HG03045 (cell line): Measurements from ENCODE around the gene MAST4.
"Not testable (repeated sequence)": the region's sequence is repeated elsewhere in the genome, so short reads cannot be mapped to it uniquely, and the experiment has no call there.

ENCODE experiments used
- ATAC-seq: cut with Tn5 transposase; IDR thresholded peaks from one replicate; pipeline ENCODE4 v1.9.1; 2021; ENCODE audit warnings: mild to moderate bottlenecking, moderate library complexity; ENCODE audit not compliant: unreplicated experiment

MAST4 gene

GRCh38 chr5:66741394-66741793 lies 145.2 kb downstream of the MAST4 start:
- no peak for ATAC-seq

- no peak for ATAC-seq
Observed at GRCh38 chr5:66742083-66742895, 146.1 kb downstream of the MAST4 start.

DNA sequence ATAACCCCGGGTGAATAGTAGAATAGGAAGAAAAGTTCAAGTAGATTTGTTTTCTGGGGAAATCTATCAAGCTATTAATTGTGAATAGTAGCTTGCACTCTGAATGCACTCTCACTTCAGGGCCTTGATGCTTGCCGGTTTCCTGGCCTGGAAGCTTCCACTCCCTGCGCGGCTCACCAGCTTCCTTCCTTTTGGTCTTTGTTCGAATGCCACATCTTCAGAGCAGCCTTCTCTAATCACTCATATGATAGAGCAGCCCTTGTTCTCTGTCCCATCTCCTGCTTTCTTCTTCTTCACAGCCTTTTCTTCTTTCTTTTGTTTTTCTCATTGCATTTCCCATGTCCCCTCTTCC lies 146.7 kb downstream of the MAST4 start:
- ATAC-seq = no peak

GRCh38 chr5:66743344-66743743 lies 147.2 kb downstream of the MAST4 start:
- ATAC-seq = no peak

GRCh38 chr5:66744040-66744439 lies 147.8 kb downstream of the MAST4 start:
- ATAC-seq = no peak

DNA sequence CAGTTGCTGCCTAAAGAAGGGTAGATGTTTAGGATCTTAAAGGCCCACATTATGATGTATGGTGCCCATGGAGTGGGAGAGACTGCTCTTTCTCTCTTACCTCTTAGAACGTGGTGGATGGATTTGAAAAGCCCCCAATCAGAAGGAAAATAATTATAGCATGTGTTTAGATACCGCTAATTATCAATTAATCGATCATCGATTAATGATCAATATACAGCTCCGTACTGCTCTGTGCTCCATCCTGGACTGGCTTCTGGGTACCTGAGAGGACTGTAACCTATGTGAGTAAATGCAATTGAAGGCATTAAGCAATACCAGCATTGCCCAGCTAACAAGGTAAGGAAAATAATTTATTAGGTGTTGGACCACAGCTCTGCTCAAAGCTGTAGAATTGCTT lies 149.1 kb downstream of the MAST4 start:
- ATAC-seq = no peak

DNA sequence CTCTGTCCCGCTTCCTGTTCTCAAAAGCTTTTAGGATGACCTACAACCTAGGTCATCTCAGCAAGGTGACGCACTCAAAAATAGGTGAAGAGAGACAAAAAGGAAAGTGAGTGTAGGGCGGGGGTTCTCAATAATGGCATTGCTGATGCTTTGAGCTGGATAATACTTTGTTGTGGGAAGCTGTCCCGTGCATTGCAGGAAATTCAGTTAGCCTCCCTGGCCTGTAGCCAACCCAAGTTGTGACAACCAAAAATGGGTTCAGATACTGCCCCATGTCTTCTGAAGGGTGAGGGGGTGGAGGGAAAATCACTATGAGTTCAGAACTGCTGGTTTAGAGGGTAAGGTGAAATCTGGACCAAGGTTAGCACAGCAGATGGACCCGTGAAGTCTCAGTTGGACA lies 151.4 kb downstream of the MAST4 start:
- ATAC-seq = no peak

DNA sequence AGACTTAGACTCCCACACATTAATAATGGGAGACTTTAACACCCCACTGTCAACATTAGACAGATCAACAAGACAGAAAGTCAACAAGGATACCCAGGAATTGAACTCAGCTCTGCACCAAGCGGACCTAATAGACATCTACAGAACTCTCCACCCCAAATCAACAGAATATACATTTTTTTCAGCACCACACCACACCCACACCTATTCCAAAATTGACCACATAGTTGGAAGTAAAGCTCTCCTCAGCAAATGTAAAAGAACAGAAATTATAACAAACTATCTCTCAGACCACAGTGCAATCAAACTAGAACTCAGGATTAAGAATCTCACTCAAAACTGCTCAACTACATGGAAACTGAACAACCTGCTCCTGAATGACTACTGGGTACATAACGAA lies 156.5 kb downstream of the MAST4 start:
- not testable (repeated sequence) for ATAC-seq

DNA sequence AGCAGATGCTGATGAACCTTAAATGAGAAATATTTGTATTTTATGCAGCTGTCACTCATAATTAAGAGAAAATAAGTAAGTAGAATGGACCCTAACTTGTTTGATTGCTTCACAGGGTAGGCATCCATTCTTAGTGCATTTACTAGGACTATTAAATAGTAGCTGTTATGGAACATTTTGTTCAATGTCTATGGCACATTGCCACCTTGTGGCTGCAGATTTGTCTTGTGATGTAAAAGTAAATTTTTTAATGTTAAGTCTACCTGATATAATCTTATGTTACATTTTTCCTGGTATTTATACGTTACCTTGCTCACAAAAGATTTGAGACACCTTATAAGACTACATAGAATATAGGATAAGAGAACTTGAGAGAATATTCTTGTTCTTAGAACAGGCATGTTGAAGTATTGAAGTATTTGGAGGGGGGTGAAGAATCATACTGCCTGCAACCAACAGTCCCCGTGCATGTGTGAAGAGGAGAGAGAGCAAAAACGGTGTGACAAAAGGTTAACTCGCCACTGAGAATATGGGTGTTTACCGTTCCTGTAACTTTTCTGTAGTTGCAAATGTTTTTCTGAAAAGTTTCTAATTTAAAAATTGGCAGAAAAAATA lies 161.1 kb downstream of the MAST4 start:
- ATAC-seq = no peak

DNA sequence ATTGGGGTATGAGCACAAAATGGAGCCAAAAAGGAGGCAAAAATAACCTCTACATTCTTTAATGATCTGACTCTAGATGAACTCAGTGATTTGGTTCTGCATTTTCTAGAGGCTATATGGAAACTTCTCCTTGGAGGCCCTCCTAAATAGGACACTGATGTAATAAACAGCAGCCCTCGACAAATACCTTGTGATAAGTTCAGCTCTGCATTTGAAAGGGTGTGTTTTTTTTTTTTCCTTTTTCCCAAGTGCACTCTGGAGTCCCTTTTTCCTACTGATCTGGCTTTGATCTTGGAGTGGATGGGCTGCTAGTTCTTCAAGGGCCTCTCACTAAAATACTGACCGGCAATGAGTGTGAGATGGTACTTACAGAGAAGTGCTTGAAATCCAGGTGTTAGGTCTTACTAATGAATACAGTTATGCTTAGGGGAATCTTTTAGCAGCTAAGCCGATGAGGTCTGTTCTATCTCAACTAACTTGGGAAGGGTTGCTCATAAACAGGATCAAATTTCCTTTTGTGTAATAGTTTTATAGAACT lies 161.7 kb downstream of the MAST4 start:
- no peak for ATAC-seq

GRCh38 chr5:66769030-66769733 lies 173.0 kb downstream of the MAST4 start:
- ATAC-seq = no peak

DNA sequence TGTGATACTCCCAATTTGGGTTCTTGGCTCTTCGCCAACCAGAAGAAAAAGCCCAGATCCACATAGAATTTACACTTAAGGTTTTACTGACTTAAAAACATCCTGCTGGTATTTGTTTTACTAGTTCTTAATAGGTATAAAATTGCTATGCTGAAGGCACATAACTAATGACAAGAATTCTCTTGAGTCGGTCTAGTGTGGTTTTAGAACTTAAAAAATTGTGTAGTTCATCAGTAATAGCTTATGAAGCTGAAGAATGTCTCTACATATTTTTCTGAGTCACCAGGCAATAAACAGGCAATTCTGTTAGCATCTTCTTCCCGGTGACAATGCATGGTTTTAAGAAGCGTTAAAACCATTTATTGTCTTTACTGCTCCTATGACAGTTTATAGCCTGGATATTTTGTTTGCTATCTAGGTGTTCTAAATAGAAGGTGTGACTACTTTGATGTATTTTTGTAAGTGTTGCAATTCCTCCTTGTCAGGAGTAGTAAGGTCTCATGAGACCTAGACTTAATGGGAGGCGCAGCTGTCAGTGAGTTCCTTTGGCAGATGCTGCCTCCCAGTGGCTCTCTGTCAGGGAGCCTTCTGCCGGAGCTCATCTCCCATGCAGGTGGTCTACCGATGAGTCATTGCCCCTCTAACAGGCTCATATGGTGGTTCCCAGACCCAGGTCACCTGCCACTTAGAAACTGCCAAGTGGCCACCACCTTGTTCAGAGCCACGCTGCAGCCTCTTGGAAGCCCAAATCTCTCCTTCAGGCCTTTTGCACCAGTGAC lies 173.8 kb downstream of the MAST4 start:
- ATAC-seq = no peak

GRCh38 chr5:66777868-66778267 lies 181.7 kb downstream of the MAST4 start:
- no peak for ATAC-seq

GRCh38 chr5:66779528-66779927 lies 183.3 kb downstream of the MAST4 start:
- no peak for ATAC-seq

GRCh38 chr5:66788556-66788955 lies 192.4 kb downstream of the MAST4 start:
- no peak for ATAC-seq

GRCh38 chr5:66789434-66789833 lies 193.2 kb downstream of the MAST4 start:
- ATAC-seq = no peak

GRCh38 chr5:66793049-66793448 lies 196.9 kb downstream of the MAST4 start:
- no peak for ATAC-seq

DNA sequence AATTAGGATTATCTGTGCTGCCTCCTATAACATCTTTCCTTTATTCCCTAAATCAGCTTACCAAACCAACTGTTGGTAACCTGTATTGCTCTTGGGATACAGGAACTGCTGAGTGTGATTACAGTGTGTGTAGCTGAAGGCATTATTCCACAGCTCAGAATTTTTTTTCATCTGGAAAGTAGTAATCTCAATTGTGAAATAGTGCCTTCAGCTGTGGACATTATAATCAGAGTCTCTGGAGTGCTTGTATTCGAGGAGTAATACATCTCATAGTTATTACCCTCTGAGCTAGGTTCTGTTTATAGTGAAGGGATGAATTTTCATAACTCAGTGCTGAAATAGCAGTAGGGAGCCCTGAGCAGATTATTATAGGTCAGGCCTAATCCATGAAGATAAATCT lies 199.5 kb downstream of the MAST4 start:
- no peak for ATAC-seq

- no peak for ATAC-seq
Observed at GRCh38 chr5:66796305-66797292, 200.4 kb downstream of the MAST4 start.

DNA sequence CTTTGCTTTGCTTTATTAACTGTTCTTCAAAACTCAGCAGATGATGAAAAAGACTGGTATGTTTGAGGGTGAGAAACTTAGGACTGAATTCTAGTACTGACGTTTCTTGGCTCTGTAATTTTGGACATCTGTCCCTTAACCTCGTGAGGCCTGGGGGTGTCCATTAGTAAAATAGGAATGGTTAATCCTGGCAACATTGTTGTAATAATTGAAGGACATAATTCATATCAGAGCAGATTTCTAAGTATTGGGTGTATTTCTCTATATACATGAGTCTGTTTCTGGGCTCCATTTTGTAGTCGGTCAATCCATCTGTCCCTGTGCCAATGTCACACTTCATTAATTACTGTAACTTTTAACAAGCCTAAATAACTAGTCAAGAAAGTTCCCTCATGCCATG lies 206.7 kb downstream of the MAST4 start:
- no peak for ATAC-seq
